GM23338 (cell line): ENCODE data around the gene MED27. TPM values are rescaled to one million over a fixed set of nuclear protein-coding genes. Genes with fewer than 3 reads are reported as not detected.

Experiments used
- ATAC-seq: fragments of 200-7000 bp; cut with Tn5 transposase; 3 replicates; pipeline ENCODE4 v1.9.1; 2020
- DNase-seq: peaks from one replicate; pipeline ENCODE4 v3.0.0-alpha.2; 2015; ENCODE audit warnings: low spot score
- H2AFZ ChIP-seq: fragments of 200-600 bp; sonication (generic); 2 replicates; pipeline ENCODE4 v1.8.0; 2016; ENCODE audit warnings: antibody characterized with exemption, mild to moderate bottlenecking, moderate library complexity
- H3F3A ChIP-seq: fragments of 200-600 bp; sonication (generic); replicated peaks from 2 replicates; pipeline ENCODE4 v1.8.0; 2017; ENCODE audit warnings: antibody characterized with exemption, mixed run types, low read depth
- H3K27ac ChIP-seq: fragments of 200-600 bp; sonication (generic); 2 replicates; pipeline ENCODE4 v1.6.1; 2016; ENCODE audit warnings: low read depth
- H3K27me3 ChIP-seq: fragments of 200-600 bp; sonication (generic); 2 replicates; pipeline ENCODE4 v1.8.0; 2016; ENCODE audit warnings: mild to moderate bottlenecking, mixed run types, moderate library complexity; ENCODE audit not compliant: insufficient read depth
- H3K36me3 ChIP-seq: fragments of 200-600 bp; sonication (generic); 2 replicates; pipeline ENCODE4 v1.8.0; 2016; ENCODE audit warnings: mild to moderate bottlenecking; ENCODE audit not compliant: insufficient read depth
- H3K4me1 ChIP-seq: fragments of 200-600 bp; sonication (generic); 2 replicates; pipeline ENCODE4 v1.8.0; 2016; ENCODE audit warnings: mild to moderate bottlenecking, moderate library complexity; ENCODE audit not compliant: insufficient read depth
- H3K4me2 ChIP-seq: fragments of 200-600 bp; sonication (generic); 2 replicates; pipeline ENCODE4 v1.7.1; 2017; ENCODE audit warnings: mixed run types
- H3K4me3 ChIP-seq: fragments of 200-600 bp; sonication (generic); 2 replicates; pipeline ENCODE4 v1.6.1; 2016; ENCODE audit warnings: mixed run types
- H3K79me2 ChIP-seq: fragments of 200-600 bp; sonication (generic); replicated peaks from 2 replicates; pipeline ENCODE4 v1.8.0; 2017; ENCODE audit warnings: mild to moderate bottlenecking; ENCODE audit not compliant: insufficient read depth
- H3K9me2 ChIP-seq: fragments of 200-600 bp; sonication (generic); 2 replicates; pipeline ENCODE4 v1.8.0; 2017; ENCODE audit not compliant: insufficient read depth
- H4K20me1 ChIP-seq: fragments of 200-600 bp; sonication (generic); replicated peaks from 2 replicates; pipeline ENCODE4 v1.8.0; 2017; ENCODE audit warnings: mild to moderate bottlenecking; ENCODE audit not compliant: insufficient read depth
- H3K27ac Mint-ChIP-seq: 2 replicates; pipeline ENCODE4 v1.8.0; 2020; ENCODE audit warnings: inconsistent platforms, mild to moderate bottlenecking, moderate library complexity, mixed read lengths
- H3K27me3 Mint-ChIP-seq: 3 replicates; pipeline ENCODE4 v1.8.0; 2022; ENCODE audit warnings: low read depth, mild to moderate bottlenecking, moderate library complexity, mixed read lengths, inconsistent platforms; ENCODE audit not compliant: insufficient read depth, poor library complexity
- H3K36me3 Mint-ChIP-seq: 3 replicates; pipeline ENCODE4 v1.8.0; 2021; ENCODE audit warnings: low read depth, mild to moderate bottlenecking, inconsistent platforms, moderate library complexity, mixed read lengths
- H3K4me1 Mint-ChIP-seq: 3 replicates; pipeline ENCODE4 v1.8.0; 2020; ENCODE audit warnings: mild to moderate bottlenecking, inconsistent platforms, mixed read lengths
- H3K4me3 Mint-ChIP-seq: 3 replicates; pipeline ENCODE4 v1.8.0; 2021; ENCODE audit warnings: moderate library complexity, mild to moderate bottlenecking, inconsistent platforms, mixed read lengths
- H3K9me3 Mint-ChIP-seq: 3 replicates; pipeline ENCODE4 v1.8.0; 2020; ENCODE audit warnings: moderate library complexity, mild to moderate bottlenecking, inconsistent platforms, mixed read lengths
- CTCF ChIP-seq, 2 experiments: fragments of 200-600 bp in 1 of 2; sonication (generic) in 1 of 2; conservative IDR thresholded peaks; 2 replicates each; pipeline versions ENCODE4 v1.5.1 to v1.6.1; 2016 to 2017; ENCODE audit warnings: antibody characterized with exemption in 2 of 2, low read depth in 2 of 2, mild to moderate bottlenecking in 2 of 2, moderate library complexity in 1 of 2
- NANOG ChIP-seq: IDR thresholded peaks from 2 replicates; pipeline ENCODE4 v1.6.1; 2016; ENCODE audit warnings: antibody characterized with exemption, borderline replicate concordance
- POLR2AphosphoS5 ChIP-seq: IDR thresholded peaks from 2 replicates; pipeline ENCODE4 v1.6.1; 2016; ENCODE audit warnings: antibody characterized with exemption, low read depth
- ZNF114 ChIP-seq: fragments of 250-450 bp; sonication (Bioruptor Pico); IDR thresholded peaks from 2 replicates; pipeline ENCODE4 v1.5.0; 2020; ENCODE audit warnings: mild to moderate bottlenecking, moderate library complexity
- polyA plus RNA-seq: library from polyadenylated mRNA; unstranded; fragments of >200 nt; fragmentation: Nextera tagmentation; extraction: Ambion mirVana; gene quantifications from 2 replicates; pipeline ENCODE4 v1.2.1, GENCODE V29; 2016
- total RNA-seq: library from RNA; depleted of rRNA; stranded (reverse); fragments of >200 nt; shearing (Covaris generic); gene quantifications from 2 replicates; pipeline ENCODE4 v1.2.3, GENCODE V29; 2014
- TF ChIP-seq, protein P1 (sequence below): IDR thresholded peaks from one replicate; pipeline ENCODE4 v1.6.1; 2018; ENCODE audit warnings: antibody characterized with exemption; ENCODE audit not compliant: unreplicated experiment
- TF ChIP-seq, protein P2 (sequence below): fragments of 250-450 bp; sonication (Bioruptor Pico); IDR thresholded peaks from 2 replicates; pipeline ENCODE4 v1.5.0; 2020; ENCODE audit warnings: mild to moderate bottlenecking, moderate library complexity

The MED27 gene
- total and polyA plus RNA-seq, 2 experiments from 2014 or later, result 30.6 to 35.0 TPM

DNA sequence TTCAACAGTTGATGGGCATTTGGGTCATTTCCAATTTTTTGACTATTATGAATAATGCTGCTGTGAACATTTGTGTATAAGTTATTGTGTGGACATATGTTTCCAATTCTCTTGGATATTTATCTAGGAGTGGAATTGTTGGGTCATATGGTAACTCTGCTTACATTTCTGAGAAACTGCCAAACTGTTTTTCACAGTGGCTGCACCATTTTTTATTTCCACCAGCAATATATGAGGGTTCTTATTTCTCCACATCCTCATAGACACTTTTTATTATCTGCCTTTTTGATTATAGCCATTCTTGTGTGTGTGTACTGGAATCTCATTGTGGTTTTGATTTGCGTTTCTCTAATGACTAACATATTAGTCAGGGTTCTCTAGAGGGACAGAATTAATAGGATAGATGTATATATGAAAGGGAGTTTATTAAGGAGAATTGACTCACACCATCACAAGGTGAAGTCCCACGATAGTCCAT lies 14.7 kb upstream of the MED27 start:
- no peaks in the 10 kb centered on the region for H3K79me2 ChIP-seq
- no peaks in the 10 kb centered on the region for H3K27me3 ChIP-seq
- H3K27me3 Mint-ChIP-seq, result peaks cover 7% of the 10 kb centered on the region
- no peak overlapping the region for H3K4me3 Mint-ChIP-seq
- no peaks in the 10 kb centered on the region for H4K20me1 ChIP-seq
- no peak for TF ChIP-seq POLR2AphosphoS5
- TF ChIP-seq NANOG, result no peak
- TF ChIP-seq, protein P1, sequence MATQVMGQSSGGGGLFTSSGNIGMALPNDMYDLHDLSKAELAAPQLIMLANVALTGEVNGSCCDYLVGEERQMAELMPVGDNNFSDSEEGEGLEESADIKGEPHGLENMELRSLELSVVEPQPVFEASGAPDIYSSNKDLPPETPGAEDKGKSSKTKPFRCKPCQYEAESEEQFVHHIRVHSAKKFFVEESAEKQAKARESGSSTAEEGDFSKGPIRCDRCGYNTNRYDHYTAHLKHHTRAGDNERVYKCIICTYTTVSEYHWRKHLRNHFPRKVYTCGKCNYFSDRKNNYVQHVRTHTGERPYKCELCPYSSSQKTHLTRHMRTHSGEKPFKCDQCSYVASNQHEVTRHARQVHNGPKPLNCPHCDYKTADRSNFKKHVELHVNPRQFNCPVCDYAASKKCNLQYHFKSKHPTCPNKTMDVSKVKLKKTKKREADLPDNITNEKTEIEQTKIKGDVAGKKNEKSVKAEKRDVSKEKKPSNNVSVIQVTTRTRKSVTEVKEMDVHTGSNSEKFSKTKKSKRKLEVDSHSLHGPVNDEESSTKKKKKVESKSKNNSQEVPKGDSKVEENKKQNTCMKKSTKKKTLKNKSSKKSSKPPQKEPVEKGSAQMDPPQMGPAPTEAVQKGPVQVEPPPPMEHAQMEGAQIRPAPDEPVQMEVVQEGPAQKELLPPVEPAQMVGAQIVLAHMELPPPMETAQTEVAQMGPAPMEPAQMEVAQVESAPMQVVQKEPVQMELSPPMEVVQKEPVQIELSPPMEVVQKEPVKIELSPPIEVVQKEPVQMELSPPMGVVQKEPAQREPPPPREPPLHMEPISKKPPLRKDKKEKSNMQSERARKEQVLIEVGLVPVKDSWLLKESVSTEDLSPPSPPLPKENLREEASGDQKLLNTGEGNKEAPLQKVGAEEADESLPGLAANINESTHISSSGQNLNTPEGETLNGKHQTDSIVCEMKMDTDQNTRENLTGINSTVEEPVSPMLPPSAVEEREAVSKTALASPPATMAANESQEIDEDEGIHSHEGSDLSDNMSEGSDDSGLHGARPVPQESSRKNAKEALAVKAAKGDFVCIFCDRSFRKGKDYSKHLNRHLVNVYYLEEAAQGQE, result no peak
- no peak for TF ChIP-seq ZNF114 (CRISPR knock-in tag)
- TF ChIP-seq, protein P2, sequence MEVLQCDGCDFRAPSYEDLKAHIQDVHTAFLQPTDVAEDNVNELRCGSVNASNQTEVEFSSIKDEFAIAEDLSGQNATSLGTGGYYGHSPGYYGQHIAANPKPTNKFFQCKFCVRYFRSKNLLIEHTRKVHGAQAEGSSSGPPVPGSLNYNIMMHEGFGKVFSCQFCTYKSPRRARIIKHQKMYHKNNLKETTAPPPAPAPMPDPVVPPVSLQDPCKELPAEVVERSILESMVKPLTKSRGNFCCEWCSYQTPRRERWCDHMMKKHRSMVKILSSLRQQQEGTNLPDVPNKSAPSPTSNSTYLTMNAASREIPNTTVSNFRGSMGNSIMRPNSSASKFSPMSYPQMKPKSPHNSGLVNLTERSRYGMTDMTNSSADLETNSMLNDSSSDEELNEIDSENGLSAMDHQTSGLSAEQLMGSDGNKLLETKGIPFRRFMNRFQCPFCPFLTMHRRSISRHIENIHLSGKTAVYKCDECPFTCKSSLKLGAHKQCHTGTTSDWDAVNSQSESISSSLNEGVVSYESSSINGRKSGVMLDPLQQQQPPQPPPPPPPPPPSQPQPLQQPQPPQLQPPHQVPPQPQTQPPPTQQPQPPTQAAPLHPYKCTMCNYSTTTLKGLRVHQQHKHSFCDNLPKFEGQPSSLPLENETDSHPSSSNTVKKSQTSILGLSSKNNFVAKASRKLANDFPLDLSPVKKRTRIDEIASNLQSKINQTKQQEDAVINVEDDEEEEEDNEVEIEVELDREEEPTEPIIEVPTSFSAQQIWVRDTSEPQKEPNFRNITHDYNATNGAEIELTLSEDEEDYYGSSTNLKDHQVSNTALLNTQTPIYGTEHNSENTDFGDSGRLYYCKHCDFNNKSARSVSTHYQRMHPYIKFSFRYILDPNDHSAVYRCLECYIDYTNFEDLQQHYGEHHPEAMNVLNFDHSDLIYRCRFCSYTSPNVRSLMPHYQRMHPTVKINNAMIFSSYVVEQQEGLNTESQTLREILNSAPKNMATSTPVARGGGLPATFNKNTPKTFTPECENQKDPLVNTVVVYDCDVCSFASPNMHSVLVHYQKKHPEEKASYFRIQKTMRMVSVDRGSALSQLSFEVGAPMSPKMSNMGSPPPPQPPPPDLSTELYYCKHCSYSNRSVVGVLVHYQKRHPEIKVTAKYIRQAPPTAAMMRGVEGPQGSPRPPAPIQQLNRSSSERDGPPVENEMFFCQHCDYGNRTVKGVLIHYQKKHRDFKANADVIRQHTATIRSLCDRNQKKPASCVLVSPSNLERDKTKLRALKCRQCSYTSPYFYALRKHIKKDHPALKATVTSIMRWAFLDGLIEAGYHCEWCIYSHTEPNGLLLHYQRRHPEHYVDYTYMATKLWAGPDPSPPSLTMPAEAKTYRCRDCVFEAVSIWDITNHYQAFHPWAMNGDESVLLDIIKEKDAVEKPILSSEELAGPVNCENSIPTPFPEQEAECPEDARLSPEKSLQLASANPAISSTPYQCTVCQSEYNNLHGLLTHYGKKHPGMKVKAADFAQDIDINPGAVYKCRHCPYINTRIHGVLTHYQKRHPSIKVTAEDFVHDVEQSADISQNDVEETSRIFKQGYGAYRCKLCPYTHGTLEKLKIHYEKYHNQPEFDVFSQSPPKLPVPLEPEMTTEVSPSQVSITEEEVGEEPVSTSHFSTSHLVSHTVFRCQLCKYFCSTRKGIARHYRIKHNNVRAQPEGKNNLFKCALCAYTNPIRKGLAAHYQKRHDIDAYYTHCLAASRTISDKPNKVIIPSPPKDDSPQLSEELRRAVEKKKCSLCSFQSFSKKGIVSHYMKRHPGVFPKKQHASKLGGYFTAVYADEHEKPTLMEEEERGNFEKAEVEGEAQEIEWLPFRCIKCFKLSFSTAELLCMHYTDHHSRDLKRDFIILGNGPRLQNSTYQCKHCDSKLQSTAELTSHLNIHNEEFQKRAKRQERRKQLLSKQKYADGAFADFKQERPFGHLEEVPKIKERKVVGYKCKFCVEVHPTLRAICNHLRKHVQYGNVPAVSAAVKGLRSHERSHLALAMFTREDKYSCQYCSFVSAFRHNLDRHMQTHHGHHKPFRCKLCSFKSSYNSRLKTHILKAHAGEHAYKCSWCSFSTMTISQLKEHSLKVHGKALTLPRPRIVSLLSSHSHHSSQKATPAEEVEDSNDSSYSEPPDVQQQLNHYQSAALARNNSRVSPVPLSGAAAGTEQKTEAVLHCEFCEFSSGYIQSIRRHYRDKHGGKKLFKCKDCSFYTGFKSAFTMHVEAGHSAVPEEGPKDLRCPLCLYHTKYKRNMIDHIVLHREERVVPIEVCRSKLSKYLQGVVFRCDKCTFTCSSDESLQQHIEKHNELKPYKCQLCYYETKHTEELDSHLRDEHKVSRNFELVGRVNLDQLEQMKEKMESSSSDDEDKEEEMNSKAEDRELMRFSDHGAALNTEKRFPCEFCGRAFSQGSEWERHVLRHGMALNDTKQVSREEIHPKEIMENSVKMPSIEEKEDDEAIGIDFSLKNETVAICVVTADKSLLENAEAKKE (CRISPR knock-in tag), result no peak
- no peak for TF ChIP-seq CTCF (conservative IDR thresholded peaks at IDR 0.05; ENCODE audit: low read depth in 2 of 2)
- no peak overlapping the region for H3K27ac Mint-ChIP-seq
- H3K9me3 Mint-ChIP-seq, result no peaks in the 10 kb centered on the region
- no peaks in the 10 kb centered on the region; the same call in 1 of the 2 replicates for H3K9me2 ChIP-seq
- no peak overlapping the region for H2AFZ ChIP-seq
- ATAC-seq, result no peak
- H3K36me3 ChIP-seq, result no peaks in the 10 kb centered on the region
- no peaks in the 10 kb centered on the region for H3K4me1 Mint-ChIP-seq
- H3K4me1 ChIP-seq, result no peaks in the 10 kb centered on the region
- no peaks in the 10 kb centered on the region for H3K36me3 Mint-ChIP-seq
- H3K4me2 ChIP-seq, result no peak overlapping the region
- no peak for DNase-seq
- H3F3A ChIP-seq, result no peaks in the 10 kb centered on the region
- no peak overlapping the region for H3K27ac ChIP-seq
- H3K4me3 ChIP-seq, result no peak overlapping the region
